GM18517 (cell line): ENCODE results near the gene UCP3.

Experiments
- ATAC-seq: cut with Tn5 transposase; IDR thresholded peaks from one replicate; pipeline ENCODE4 v1.9.1; 2021; ENCODE audit warnings: mild to moderate bottlenecking, moderate library complexity; ENCODE audit not compliant: unreplicated experiment

UCP3 gene

GRCh38 chr11:73958521-73959141, 50.3 kb downstream of the UCP3 start:
- no peak for ATAC-seq

GRCh38 chr11:73957654-73958361, 51.1 kb downstream of the UCP3 start:
- ATAC-seq, result no peak

- ATAC-seq, result no peak
These were observed 51.8 kb downstream of the UCP3 start for GRCh38 chr11:73956876-73957653.

- no peak for ATAC-seq
These were observed 57.1 kb downstream of the UCP3 start for GRCh38 chr11:73951797-73952196.

GRCh38 chr11:73950869-73951710, 57.8 kb downstream of the UCP3 start, which contains the start of gene DNAJB13:
Gene DNAJB13, plus strand, starts transcription at chr11:73951026. Its CDS starts 44 bp downstream, at chr11:73951070.
- ATAC-seq, result peak; percentile 84
